HG03565 (cell line): Measurements from ENCODE around the gene GSX1.
"Not testable (repeated sequence)": the region's sequence is repeated elsewhere in the genome, so short reads cannot be mapped to it uniquely, and the experiment has no call there.

ENCODE experiments used
- ATAC-seq: cut with Tn5 transposase; IDR thresholded peaks from one replicate; pipeline ENCODE4 v1.9.1; 2021; ENCODE audit warnings: mild to moderate bottlenecking, moderate library complexity; ENCODE audit not compliant: unreplicated experiment

Gene GSX1

GRCh38 chr13:27792393-27793218 is at the start of gene GSX1:
Gene GSX1, plus strand, starts transcription at chr13:27792483. Its CDS starts 208 bp downstream, at chr13:27792691.
- no peak for ATAC-seq

DNA sequence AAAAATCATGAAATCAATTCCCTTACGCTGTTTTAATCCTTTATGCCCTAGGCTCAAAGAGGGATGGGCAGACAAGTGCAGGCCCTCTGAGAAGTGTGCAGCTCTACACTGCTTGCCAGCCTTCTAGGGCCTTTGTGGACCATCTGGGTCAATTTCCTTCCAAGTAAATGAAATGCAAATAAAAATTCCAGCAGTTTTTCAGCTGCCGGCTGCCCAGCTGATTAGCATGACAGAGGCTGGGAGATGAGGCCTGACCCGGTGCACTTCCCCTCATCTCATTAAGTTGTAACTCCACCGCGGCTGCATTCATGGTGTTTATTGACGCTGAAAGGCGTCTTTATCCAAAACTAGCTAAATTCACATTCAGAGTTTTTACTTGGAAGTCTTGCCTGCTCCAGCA is 47.5 kb upstream of the GSX1 start:
- ATAC-seq = no peak

GRCh38 chr13:27745301-27745700 is 47.0 kb upstream of the GSX1 start:
- no peak for ATAC-seq

GRCh38 chr13:27748143-27748542 is 44.1 kb upstream of the GSX1 start:
- not testable (repeated sequence) for ATAC-seq

DNA sequence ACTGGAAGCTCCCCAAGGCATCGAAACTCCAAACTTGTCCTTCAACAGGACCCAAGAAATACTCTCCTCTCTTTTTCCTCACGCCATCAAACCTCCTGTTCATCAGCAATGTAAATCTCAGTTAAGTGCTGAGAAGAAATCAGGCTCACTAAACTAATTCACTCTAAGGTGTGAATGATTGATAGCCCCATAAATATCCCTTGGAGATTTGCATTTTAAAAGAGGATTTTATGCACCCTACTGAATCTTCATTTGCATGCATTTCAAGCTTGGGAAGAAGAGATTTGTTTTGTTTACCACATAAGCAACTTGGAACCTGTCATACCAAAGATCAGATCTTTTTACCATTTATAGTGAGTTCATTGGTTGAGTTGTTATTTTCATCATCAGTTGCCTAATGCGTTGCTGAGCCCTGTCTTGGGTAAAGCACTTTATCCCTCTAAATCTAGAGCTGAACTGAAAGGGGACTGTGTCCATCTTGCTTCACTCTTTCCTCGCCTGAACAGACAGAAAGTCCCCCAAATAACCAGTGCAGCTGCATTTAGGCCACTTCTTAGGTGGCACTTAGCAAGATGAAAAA is 40.2 kb upstream of the GSX1 start:
- ATAC-seq = no peak

GRCh38 chr13:27765650-27766049 is 26.6 kb upstream of the GSX1 start:
- no peak for ATAC-seq

DNA sequence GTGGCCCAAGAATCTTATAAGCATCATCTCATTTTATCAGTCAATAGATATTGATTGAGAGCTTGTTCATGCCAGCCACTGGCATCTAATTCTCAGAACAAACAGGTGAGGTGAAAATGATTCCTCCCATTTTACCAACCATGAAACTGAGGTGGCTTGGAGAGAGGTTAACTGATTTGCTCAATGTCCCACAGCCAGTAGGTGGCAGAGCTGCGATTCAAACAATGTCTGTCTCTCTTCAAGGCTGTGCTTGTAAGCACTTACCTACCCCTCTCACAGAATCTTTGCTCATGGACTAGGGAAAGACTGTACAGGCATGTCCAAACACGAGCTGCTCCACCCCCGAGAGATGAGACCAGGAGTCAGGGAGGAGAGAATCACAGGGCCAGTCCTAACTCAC is 21.5 kb upstream of the GSX1 start:
- peak; percentile 50 for ATAC-seq

DNA sequence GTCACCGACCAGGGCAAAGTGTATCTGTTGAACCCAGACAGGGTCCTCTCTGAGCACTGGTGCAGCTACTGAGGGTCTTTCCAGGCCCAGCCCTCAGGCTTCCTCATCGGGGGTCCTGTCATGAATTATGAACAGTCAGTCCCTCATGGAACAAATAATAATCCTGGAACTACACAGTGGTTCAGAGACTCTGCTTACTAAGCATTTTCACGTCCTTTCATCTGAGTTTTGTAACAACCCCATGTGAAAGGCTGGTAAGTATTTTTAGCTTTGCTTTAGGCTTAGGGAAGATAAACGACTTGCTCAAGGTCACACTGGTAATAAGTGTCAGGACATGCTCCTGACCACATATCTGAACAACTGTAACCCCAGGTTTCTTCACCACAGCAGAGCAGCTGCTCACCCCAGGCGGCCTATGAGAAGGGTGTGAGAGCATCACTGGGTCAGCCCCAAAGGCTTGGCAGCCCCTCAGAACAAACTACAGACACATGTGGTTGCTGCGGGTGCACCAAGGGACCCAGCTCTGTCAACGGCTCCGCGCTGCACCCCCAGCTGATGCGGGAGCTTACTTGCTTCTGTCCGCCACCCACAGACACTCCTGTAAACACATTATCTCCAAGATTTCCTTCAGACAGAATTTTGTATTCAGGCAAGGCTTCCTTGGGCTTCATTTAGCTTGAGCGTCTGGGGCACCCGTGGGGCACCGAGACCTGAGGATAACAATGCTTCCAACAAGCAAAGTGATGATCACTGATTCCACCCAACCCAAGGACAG is 19.4 kb upstream of the GSX1 start:
- no peak for ATAC-seq

GRCh38 chr13:27774169-27774568 is 18.1 kb upstream of the GSX1 start:
- ATAC-seq = no peak

- no peak for ATAC-seq
Observed at GRCh38 chr13:27774651-27775050, 17.6 kb upstream of the GSX1 start.

- ATAC-seq = no peak
Observed at GRCh38 chr13:27775943-27776342, 16.3 kb upstream of the GSX1 start.

- no peak for ATAC-seq
Observed at GRCh38 chr13:27782151-27782550, 10.1 kb upstream of the GSX1 start.

GRCh38 chr13:27783111-27783510 is 9.2 kb upstream of the GSX1 start:
- no peak for ATAC-seq

- ATAC-seq = no peak
Observed at GRCh38 chr13:27788271-27788670, 4.0 kb upstream of the GSX1 start.

GRCh38 chr13:27789153-27789494 is 3.2 kb upstream of the GSX1 start:
- no peak for ATAC-seq

- no peak for ATAC-seq
Observed at GRCh38 chr13:27789495-27790303, 2.6 kb upstream of the GSX1 start.

GRCh38 chr13:27790523-27790922 is 1.8 kb upstream of the GSX1 start:
- no peak for ATAC-seq

- ATAC-seq = no peak
Observed at GRCh38 chr13:27791146-27791900, 960 bp upstream of the GSX1 start.

DNA sequence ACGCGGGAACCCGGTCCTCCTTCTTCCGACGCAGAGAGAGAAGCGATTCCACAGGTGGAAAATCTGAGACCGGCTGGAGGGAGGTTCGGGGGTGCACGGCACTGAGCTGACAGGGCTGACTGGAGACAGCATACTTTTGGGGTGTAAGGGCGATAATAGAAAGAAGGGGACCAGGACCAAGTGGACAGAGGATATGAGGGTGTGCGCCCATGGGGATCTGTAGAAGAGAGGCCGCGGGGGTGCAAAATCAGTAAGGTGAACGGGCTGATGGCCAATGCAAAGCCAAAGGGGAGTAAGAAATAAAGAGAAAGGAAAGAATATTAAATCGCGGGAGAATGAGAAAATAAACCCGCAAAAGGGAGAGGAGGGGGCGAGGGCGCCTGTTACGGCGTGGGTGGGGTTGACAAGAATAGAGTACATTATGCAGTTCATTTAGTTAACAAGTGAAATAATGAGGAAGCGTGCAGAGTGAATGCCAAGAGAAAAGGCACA is 336 bp upstream of the GSX1 start:
- ATAC-seq = no peak
